Lower leg skin (tissue), 4 donors: Measurements from ENCODE around the gene DNA2. TPM values are rescaled to one million over a fixed set of nuclear protein-coding genes. Genes with fewer than 3 reads are reported as not detected.
A peak's percentile ranks its signal among the peaks of the same experiment; 100 is the strongest.

Experiments
- DNase-seq, 2 donors: peaks; one replicate each; pipeline ENCODE4 v3.0.0-alpha.2; 2019; ENCODE audit warnings: low spot score in 2 of 2
- H3K4me3 ChIP-seq: fragments of 200-600 bp; sonication (generic); 2 replicates; pipeline ENCODE4 v1.5.1; 2017; ENCODE audit warnings: mild to moderate bottlenecking, low read depth; ENCODE audit not compliant: poor library complexity, severe bottlenecking
- CTCF ChIP-seq, 3 donors: fragments of 450-650 bp; IDR thresholded peaks; one replicate each; pipeline ENCODE4 v1.5.1; 2016; ENCODE audit warnings: antibody characterized with exemption in 3 of 3, mild to moderate bottlenecking in 3 of 3, moderate library complexity in 2 of 3
- POLR2A ChIP-seq, 2 donors: fragments of 450-650 bp; IDR thresholded peaks; one replicate each; pipeline ENCODE4 v1.6.1; 2016 to 2017; ENCODE audit warnings: antibody characterized with exemption in 2 of 2, mild to moderate bottlenecking in 1 of 2, moderate library complexity in 1 of 2
- WGBS, 2 donors: methylation state at CpG; one replicate each; pipeline ENCODE4 v1.1.5; 2018; 5-methylcytosine and 5-hydroxymethylcytosine counted together
- intact Hi-C: fragments of 100-400 bp; cut with DNase I; formaldehyde crosslinking; loops from one replicate; pipeline ENCODE4 v1.15.0; 2023; ENCODE audit warnings: low total_unique reads
- total RNA-seq, 4 donors: library from RNA; depleted of rRNA; stranded (reverse); fragments of >200 nt; gene quantifications; one replicate each; pipeline ENCODE4 v1.1.0, GENCODE V29; 2016

The DNA2 gene
- total RNA-seq, 4 donors from 2014 or later: 1.7 to 3.5 (median 2.2) TPM

GRCh38 chr10:68502846-68503245 is 31.1 kb upstream of the DNA2 start:
- no peak overlapping the region for H3K4me3 ChIP-seq
- WGBS, 2 donors: 83 to 95% methylated on average over 1 of the region's 1 CpG
- intact Hi-C loops: no loop called here
- TF ChIP-seq POLR2A (IDR thresholded peaks at IDR 0.05) (no peak), CTCF (IDR thresholded peaks at IDR 0.05) (no peak)
- no peak for DNase-seq

- peak in 1 of 2 donors; percentile 45 for DNase-seq
- no peak for TF ChIP-seq CTCF (IDR thresholded peaks at IDR 0.05)
- no peak for TF ChIP-seq POLR2A (IDR thresholded peaks at IDR 0.05)
- intact Hi-C loops: no loop called here
- 83 to 85% methylated on average over 7 of the region's 7 CpGs for WGBS, 2 donors
- no peak overlapping the region for H3K4me3 ChIP-seq
Measured at GRCh38 chr10:68501691-68502090, 29.9 kb upstream of the DNA2 start.

- no peak overlapping the region for H3K4me3 ChIP-seq
- DNase-seq: no peak
- intact Hi-C loops: no loop called here
- WGBS, 2 donors: 97 to 98% methylated on average over 6 of the region's 6 CpGs
- TF ChIP-seq POLR2A (IDR thresholded peaks at IDR 0.05) (no peak), CTCF (IDR thresholded peaks at IDR 0.05) (no peak)
Measured at GRCh38 chr10:68499544-68499943, 27.8 kb upstream of the DNA2 start.

GRCh38 chr10:68496072-68496471 is 24.3 kb upstream of the DNA2 start:
- no peak for DNase-seq
- intact Hi-C loops: no loop called here
- TF ChIP-seq CTCF (IDR thresholded peaks at IDR 0.05) (no peak), POLR2A (IDR thresholded peaks at IDR 0.05) (no peak)
- 26 to 42% methylated on average over 2 of the region's 2 CpGs for WGBS, 2 donors
- H3K4me3 ChIP-seq: no peak overlapping the region

GRCh38 chr10:68492118-68492517 is 20.3 kb upstream of the DNA2 start:
- intact Hi-C loops: no loop called here

More at GRCh38 chr10:68492118-68492517, 20.3 kb upstream of the DNA2 start:
- DNase-seq: no peak
- WGBS, 2 donors: 82 to 83% methylated on average over 2 of the region's 2 CpGs
- TF ChIP-seq POLR2A (IDR thresholded peaks at IDR 0.05) (no peak), CTCF (IDR thresholded peaks at IDR 0.05) (no peak)
- H3K4me3 ChIP-seq: no peak overlapping the region
